SU-DHL-6 (cell line): Measurements from ENCODE around the gene PLXND1.

Experiments
- H2AFZ ChIP-seq: fragments of 200-600 bp; sonication (generic); 2 replicates; pipeline ENCODE4 v1.6.1; 2014; ENCODE audit warnings: low read depth, mild to moderate bottlenecking, moderate library complexity, mixed read lengths, antibody characterized with exemption, low read length; ENCODE audit not compliant: severe bottlenecking
- H3F3A ChIP-seq: fragments of 200-600 bp; shearing (Covaris generic); 2 replicates; pipeline ENCODE4 v1.6.0; 2016; ENCODE audit warnings: antibody characterized with exemption, mild to moderate bottlenecking; ENCODE audit not compliant: insufficient read depth
- H3K27ac ChIP-seq: fragments of 200-600 bp; sonication (generic); 2 replicates; pipeline ENCODE4 v1.5.1; 2016; ENCODE audit warnings: low read depth, mild to moderate bottlenecking, low read length, moderate library complexity, mixed read lengths
- H3K27me3 ChIP-seq: fragments of 200-600 bp; sonication (generic), shearing (Covaris generic); 2 replicates; pipeline ENCODE4 v1.6.0; 2014; ENCODE audit warnings: mild to moderate bottlenecking, low read length
- H3K36me3 ChIP-seq: fragments of 200-600 bp; sonication (generic); 2 replicates; pipeline ENCODE4 v1.6.1; 2014; ENCODE audit warnings: mild to moderate bottlenecking, low read length, mixed read lengths
- H3K4me2 ChIP-seq: fragments of 300-600, 200-600 bp; shearing (Covaris generic), sonication (generic); 2 replicates; pipeline ENCODE4 v1.6.0; 2014; ENCODE audit warnings: low read length, low read depth, mild to moderate bottlenecking; ENCODE audit not compliant: poor library complexity, severe bottlenecking
- H3K4me3 ChIP-seq: fragments of 200-600 bp; sonication (generic); 2 replicates; pipeline ENCODE4 v1.5.1; 2014; ENCODE audit warnings: antibody characterized with exemption, low read length, mild to moderate bottlenecking, mixed read lengths; ENCODE audit not compliant: insufficient read depth, poor library complexity, severe bottlenecking
- H3K79me2 ChIP-seq: fragments of 200-600 bp; sonication (generic); 2 replicates; pipeline ENCODE4 v1.6.1; 2014; ENCODE audit warnings: mild to moderate bottlenecking, low read length, moderate library complexity; ENCODE audit not compliant: insufficient read depth
- H3K9ac ChIP-seq: fragments of 200-600 bp; sonication (generic); 2 replicates; pipeline ENCODE4 v1.7.0; 2014; ENCODE audit warnings: mild to moderate bottlenecking, low read length
- H3K9me2 ChIP-seq: fragments of 200-600 bp; sonication (generic); replicated peaks from 2 replicates; pipeline ENCODE4 v1.6.1; 2014; ENCODE audit warnings: low read length; ENCODE audit not compliant: insufficient read depth
- H3K9me3 ChIP-seq: fragments of 200-600 bp; sonication (generic); 2 replicates; pipeline ENCODE4 v1.6.1; 2014; ENCODE audit warnings: low read length, mixed read lengths; ENCODE audit not compliant: insufficient read depth
- H4K20me1 ChIP-seq: fragments of 200-600 bp; sonication (generic); 2 replicates; pipeline ENCODE4 v1.6.1; 2014; ENCODE audit warnings: low read depth, mild to moderate bottlenecking, antibody characterized with exemption, low read length, moderate library complexity, mixed read lengths
- CTCF ChIP-seq: fragments of 200-600 bp; sonication (generic); IDR thresholded peaks from one replicate; pipeline ENCODE4 v1.5.1; 2017; ENCODE audit warnings: antibody characterized with exemption, mild to moderate bottlenecking, low read length, moderate library complexity; ENCODE audit not compliant: insufficient read depth, poor library complexity, severe bottlenecking
- EZH2phosphoT487 ChIP-seq: fragments of 200-600 bp; sonication (generic), shearing (Covaris generic); conservative IDR thresholded peaks from 2 replicates; pipeline ENCODE4 v1.6.1; 2018; ENCODE audit warnings: mild to moderate bottlenecking, antibody characterized with exemption, low read length, moderate library complexity, mixed read lengths

The PLXND1 gene

DNA sequence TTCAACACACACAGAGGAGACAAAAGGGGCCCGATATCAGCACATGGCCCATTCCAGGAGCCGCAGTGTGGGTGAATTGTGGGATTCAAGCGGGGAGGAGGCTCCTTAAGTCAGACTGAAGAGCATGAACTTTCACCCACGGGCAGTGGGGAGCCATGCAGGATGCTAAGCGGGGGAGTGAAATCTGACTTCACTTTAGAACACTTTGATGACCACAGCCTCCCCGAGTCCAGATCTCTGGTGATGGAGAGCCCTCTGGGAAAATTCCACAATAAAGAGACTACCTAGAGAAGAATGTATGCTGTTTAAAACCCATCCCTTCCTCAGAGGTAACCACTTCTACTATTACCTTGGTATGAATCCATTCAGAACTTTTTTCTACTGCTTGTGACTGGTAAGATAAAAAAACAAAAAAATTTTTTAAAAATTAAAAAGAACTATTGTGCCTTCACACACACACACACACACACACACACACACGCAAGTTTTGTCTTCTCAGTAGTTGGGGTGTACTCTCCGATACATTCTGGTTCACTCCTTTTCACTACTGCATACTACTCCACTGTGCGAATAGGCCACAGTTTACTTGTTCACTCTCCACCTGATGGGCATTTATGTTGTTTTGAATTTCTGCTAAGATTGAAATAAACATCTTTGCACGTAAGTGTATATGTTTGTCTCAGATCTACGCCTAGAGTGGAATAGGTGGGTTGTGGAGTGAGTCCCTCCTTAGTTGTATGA, 65.5 kb downstream of the PLXND1 start:
- no peak overlapping the region for H3K4me2 ChIP-seq
- no peak for TF ChIP-seq CTCF
- TF ChIP-seq EZH2phosphoT487: no peak
- H3K27ac ChIP-seq: no peak overlapping the region
- H3K9me2 ChIP-seq: no peaks in the 10 kb centered on the region
- H3K9ac ChIP-seq: no peak overlapping the region
- H3K27me3 ChIP-seq: no peaks in the 10 kb centered on the region
- no peaks in the 10 kb centered on the region for H3K79me2 ChIP-seq
- H2AFZ ChIP-seq: no peak overlapping the region
- no peaks in the 10 kb centered on the region for H4K20me1 ChIP-seq
- no peaks in the 10 kb centered on the region for H3K36me3 ChIP-seq
- no peaks in the 10 kb centered on the region for H3F3A ChIP-seq
- H3K4me3 ChIP-seq: no peak overlapping the region
- H3K9me3 ChIP-seq: no peaks in the 10 kb centered on the region

- Histone ChIP-seq H3K79me2 (no peaks in the 10 kb centered on the region), H3F3A (no peaks in the 10 kb centered on the region), H3K9me3 (no peaks in the 10 kb centered on the region), H3K4me3 (no peak overlapping the region), H3K27me3 (no peaks in the 10 kb centered on the region), H3K36me3 (no peaks in the 10 kb centered on the region), H3K4me2 (no peak overlapping the region), H3K9me2 (no peaks in the 10 kb centered on the region), H4K20me1 (no peaks in the 10 kb centered on the region), H2AFZ (no peak overlapping the region), H3K9ac (no peak overlapping the region), H3K27ac (no peak overlapping the region)
- TF ChIP-seq EZH2phosphoT487 (no peak), CTCF (no peak)
Observed at GRCh38 chr3:129539206-129539605, 67.3 kb downstream of the PLXND1 start.

- Histone ChIP-seq H3K27me3 (no peaks in the 10 kb centered on the region), H3K9me3 (no peaks in the 10 kb centered on the region), H3K4me3 (no peak overlapping the region), H3K9ac (no peak overlapping the region), H2AFZ (no peak overlapping the region), H3K9me2 (no peaks in the 10 kb centered on the region), H3K27ac (no peak overlapping the region), H3F3A (no peaks in the 10 kb centered on the region), H3K4me2 (no peak overlapping the region), H3K36me3 (no peaks in the 10 kb centered on the region), H4K20me1 (no peaks in the 10 kb centered on the region), H3K79me2 (no peaks in the 10 kb centered on the region)
- TF ChIP-seq EZH2phosphoT487 (no peak), CTCF (no peak)
Observed at GRCh38 chr3:129536804-129537203, 69.7 kb downstream of the PLXND1 start.
